HFF-Myc (cell line): Measurements from ENCODE around the gene WDR54.

Experiments used
- DNase-seq: peaks from one replicate; pipeline ENCODE4 v3.0.0-alpha.2; 2011; ENCODE audit warnings: low read depth; ENCODE audit errors: extremely low read depth
- H3K4me3 ChIP-seq: replicated peaks from 2 replicates; pipeline ENCODE4 v1.5.1; 2011; ENCODE audit warnings: low read depth, mild to moderate bottlenecking, control low read depth, low read length
- TF ChIP-seq, protein P1 (sequence below): IDR thresholded peaks from 2 replicates; pipeline ENCODE4 v1.5.1; 2012; ENCODE audit warnings: mild to moderate bottlenecking, low read depth, low read length, control low read depth; ENCODE audit errors: missing control alignments

WDR54 gene

DNA sequence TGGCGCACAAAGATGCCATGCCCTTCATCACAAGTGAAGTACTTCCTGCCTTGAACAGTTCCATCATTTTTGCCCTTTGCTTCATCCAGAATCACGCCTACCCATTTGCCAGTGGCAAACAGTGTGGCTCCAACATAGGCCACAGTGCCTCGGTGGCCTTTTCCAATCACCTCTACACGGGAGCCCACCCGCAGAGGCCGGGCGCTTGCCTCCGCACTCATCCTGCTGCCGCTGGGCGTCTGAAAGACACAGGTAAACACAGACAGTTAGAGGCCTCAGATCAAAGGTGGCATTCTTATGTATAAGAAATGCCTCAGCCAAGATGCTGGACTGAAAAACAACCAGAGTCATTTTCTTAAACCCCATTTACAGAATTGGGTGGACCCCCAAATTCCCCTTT, 43.5 kb upstream of the WDR54 start:
- TF ChIP-seq, protein P1, sequence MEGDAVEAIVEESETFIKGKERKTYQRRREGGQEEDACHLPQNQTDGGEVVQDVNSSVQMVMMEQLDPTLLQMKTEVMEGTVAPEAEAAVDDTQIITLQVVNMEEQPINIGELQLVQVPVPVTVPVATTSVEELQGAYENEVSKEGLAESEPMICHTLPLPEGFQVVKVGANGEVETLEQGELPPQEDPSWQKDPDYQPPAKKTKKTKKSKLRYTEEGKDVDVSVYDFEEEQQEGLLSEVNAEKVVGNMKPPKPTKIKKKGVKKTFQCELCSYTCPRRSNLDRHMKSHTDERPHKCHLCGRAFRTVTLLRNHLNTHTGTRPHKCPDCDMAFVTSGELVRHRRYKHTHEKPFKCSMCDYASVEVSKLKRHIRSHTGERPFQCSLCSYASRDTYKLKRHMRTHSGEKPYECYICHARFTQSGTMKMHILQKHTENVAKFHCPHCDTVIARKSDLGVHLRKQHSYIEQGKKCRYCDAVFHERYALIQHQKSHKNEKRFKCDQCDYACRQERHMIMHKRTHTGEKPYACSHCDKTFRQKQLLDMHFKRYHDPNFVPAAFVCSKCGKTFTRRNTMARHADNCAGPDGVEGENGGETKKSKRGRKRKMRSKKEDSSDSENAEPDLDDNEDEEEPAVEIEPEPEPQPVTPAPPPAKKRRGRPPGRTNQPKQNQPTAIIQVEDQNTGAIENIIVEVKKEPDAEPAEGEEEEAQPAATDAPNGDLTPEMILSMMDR: no peak
- H3K4me3 ChIP-seq: no peak overlapping the region
- no peak for DNase-seq

GRCh38 chr2:74379851-74380789, 41.4 kb upstream of the WDR54 start, which contains the start of gene DCTN1:
Gene DCTN1 (minus strand): TSS chr2:74380311. CDS start chr2:74380037, 274 bp downstream.
- peak within 1 kb of the TSS; percentile 34 for H3K4me3 ChIP-seq
- no peak for DNase-seq
- TF ChIP-seq, protein P1: no peak

DNA sequence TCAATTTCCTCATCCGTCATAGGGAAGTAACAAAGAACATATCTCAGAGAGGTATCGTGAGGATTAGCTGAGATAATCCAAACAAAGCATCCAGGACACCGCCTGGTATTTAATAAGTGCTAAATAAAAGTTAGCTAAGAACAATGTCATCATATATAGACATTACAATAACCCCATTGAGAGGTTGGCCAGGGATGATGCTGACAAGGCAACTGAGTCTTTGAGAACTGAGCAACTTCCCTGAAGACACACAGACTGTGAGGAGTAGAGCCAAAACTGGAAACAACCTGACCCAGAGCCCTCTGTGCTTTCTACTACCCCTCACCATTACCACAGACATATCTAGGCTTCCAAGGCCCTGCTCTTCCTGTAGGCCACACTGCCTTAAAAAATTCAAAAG, 39.8 kb upstream of the WDR54 start:
- H3K4me3 ChIP-seq: no peak overlapping the region
- no peak for DNase-seq
- TF ChIP-seq, protein P1: no peak

GRCh38 chr2:74383254-74383653, 38.3 kb upstream of the WDR54 start:
- no peak for DNase-seq

DNA sequence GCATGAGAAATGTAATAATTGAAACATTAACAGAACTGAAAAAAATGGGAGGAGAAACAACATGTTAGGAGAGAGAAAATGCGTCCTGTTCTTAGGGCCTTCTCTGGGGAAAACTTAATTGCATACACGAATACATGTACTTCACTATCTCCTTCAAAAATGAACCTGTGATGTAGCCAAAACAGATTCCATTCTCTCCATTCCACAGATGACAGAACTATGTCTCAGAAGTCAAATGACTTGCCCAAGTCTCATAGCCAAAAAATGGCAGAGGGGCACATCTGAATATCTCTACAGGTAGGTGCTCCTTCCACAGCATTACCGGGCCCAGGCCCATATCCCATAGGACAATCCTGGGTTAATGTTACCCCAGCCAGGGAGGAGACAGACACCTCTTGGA, 37.5 kb upstream of the WDR54 start:
- no peak overlapping the region for H3K4me3 ChIP-seq
- no peak for DNase-seq
- TF ChIP-seq, protein P1: no peak

More at GRCh38 chr2:74383254-74383653, 38.3 kb upstream of the WDR54 start:
- H3K4me3 ChIP-seq: no peak overlapping the region
- TF ChIP-seq, protein P1: no peak

DNA sequence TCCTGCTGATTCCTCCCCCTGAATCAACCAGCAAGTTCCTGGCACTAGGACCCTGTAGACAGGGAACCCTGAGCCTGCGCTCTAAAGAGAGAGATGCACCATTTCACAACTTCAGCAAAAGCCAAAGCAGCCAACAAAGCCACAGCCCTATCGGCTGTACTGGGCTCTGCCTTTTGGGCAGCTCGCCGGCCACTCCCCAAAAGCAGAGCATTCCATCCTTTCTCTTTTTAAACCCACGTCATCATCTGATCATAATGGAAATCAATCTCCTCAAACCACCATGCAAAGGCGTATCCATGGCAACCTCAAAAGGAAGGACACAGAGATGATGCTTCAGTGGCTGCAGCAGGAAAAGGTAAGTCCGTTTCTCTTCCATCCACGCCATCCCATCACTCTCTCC, 36.1 kb upstream of the WDR54 start:
- TF ChIP-seq, protein P1: no peak
- no peak for DNase-seq

More for the DNA sequence above, 36.1 kb upstream of the WDR54 start:
- no peak overlapping the region for H3K4me3 ChIP-seq
